Glomerular endothelial cell (primary cell): ENCODE results near the gene MORF4L1. TPM values are rescaled to one million over a fixed set of nuclear protein-coding genes. Genes with fewer than 3 reads are reported as not detected.
"Not testable (repeated sequence)": the region's sequence is repeated elsewhere in the genome, so short reads cannot be mapped to it uniquely, and the experiment has no call there.

Experiments
- DNase-seq: peaks from one replicate; pipeline ENCODE4 v3.0.0-alpha.2; 2011; ENCODE audit warnings: low read depth, low spot score; ENCODE audit errors: extremely low read depth
- total RNA-seq: library from RNA; depleted of rRNA; stranded (reverse); fragments of >200 nt; gene quantifications from 2 replicates; pipeline ENCODE4 v1.2.3, GENCODE V29; 2015

The MORF4L1 gene
- total RNA-seq, 1 donor from 2014 or later = 302 TPM

GRCh38 chr15:78855746-78856145 is 16.9 kb upstream of the MORF4L1 start:
- DNase-seq = no peak

DNA sequence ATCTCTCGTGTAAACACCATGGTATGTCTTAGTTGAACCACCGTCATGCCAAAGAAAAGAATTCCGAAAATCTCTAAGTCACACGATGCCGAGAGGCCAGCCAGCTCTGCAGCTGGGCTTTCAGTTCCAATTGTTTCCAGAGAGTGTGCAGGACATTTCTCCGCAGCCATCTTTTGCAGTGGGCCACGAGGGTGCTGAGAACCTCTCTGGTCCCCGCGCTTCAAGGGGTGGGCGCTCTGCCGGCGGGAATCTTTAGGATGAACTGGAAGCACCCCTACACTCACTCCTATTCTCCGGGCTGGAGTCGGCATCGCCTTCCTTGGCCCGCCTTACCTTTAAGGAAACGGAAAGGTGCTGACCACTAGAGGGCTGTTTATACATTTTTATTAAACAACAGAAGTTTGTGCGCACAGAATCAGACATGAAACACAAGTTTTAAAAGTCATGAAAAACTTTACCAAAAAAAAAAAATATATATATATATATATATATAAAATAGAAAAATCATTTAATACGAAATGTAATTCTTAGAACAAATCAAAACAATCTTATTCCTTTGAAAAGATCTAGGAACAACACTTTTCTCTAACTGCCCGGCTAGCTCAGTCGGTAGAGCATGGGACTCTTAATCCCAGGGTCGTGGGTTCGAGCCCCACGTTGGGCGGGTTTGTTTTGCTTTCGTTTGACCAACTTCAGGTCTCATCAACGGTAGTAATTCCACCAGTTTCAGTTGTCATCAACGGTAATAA is 12.5 kb upstream of the MORF4L1 start:
- DNase-seq = peak; percentile 61

GRCh38 chr15:78865585-78865984 is 7.1 kb upstream of the MORF4L1 start:
- DNase-seq = not testable (repeated sequence)

DNA sequence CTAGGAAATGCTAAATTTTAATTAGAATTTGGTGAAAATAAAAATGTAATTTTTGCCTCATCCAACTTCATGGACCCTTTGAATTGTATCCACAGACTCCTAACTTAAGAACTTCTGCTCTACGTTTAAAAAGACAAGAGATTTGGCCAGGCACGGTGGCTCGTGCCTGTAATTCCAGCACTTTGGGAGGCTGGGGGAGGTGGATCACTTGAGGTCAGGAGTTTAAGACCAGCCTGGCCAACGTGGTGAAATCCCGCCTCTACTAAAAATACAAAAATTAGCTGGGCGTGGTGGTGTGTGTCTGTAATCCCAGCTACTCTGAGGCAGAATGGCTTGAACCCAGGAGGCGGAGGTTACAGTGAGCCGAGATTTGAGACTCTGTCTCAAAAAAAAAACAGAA is 6.7 kb upstream of the MORF4L1 start:
- DNase-seq = not testable (repeated sequence)

- DNase-seq = no peak
Observed at GRCh38 chr15:78866803-78867202, 5.9 kb upstream of the MORF4L1 start.

- no peak for DNase-seq
Observed at GRCh38 chr15:78868366-78868765, 4.3 kb upstream of the MORF4L1 start.

DNA sequence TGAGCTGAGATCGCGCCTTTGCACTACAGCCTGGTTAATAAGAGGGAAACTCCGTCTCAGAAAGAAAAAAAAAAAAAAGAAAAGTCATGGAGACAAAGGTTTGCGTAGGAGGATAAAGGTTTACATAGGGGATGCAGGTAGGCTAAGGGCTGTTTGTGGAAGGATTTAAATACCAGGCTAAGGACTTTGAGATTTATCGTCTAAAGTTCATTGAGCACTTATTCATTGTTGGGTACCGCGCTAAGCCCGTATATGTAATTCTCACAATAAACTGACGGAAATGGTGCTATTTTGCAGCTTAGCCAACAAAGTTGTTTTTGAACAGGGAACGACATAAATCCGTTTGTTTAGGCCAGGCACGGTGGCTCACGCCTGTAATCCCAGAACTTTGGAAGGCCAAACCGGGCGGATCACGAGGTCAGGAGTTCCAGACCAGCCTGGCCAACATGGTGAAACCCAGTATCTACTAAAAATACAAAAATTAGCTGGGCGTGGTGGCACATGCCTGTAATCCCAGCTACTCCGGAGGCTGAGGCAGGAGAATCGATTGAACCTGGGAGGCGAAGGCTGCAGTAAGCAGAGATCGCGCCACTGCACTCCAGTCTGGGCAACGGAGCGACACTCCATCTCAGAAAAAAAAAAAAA is 1.1 kb upstream of the MORF4L1 start:
- not testable (repeated sequence) for DNase-seq

DNA sequence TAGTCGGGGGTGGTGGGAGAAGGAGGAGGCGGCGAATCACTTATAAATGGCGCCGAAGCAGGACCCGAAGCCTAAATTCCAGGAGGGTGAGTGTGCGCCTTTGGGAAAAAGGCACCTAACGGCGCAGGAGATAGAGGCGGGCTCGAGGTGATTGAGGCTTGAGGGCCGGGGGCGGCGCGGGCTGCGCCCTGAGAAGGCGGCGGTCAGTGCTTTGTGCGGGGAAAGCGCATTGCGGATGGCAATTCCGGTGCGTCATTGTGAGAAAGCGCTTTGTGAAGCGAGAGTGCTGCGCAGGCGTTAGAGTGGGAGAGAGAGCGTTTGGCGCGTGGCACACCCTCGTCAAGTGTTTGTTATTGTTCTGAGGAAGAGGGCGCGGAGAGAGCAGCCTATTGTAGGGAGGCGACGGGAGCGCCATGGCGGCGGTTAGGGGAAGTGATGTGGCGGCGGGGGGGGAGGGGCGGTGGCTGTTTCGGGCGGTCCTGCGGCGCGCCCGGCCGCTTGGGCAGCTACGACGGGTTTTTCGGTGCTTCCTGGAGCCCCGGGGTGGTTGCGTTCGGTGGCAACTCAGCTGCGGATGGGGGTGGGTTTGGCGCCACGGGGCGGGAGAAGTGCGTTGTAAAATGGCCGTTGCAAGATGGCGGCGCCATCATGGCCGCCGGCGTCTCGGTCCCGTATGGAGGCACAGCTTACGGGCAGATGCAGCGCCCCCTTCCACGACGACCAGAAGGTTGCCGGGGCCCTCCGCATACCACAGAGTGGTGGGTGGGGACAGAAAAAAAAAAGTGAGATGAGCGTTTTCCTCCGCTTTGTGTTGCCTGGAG is 492 bp downstream of the MORF4L1 start:
- DNase-seq = peak; percentile 48

DNA sequence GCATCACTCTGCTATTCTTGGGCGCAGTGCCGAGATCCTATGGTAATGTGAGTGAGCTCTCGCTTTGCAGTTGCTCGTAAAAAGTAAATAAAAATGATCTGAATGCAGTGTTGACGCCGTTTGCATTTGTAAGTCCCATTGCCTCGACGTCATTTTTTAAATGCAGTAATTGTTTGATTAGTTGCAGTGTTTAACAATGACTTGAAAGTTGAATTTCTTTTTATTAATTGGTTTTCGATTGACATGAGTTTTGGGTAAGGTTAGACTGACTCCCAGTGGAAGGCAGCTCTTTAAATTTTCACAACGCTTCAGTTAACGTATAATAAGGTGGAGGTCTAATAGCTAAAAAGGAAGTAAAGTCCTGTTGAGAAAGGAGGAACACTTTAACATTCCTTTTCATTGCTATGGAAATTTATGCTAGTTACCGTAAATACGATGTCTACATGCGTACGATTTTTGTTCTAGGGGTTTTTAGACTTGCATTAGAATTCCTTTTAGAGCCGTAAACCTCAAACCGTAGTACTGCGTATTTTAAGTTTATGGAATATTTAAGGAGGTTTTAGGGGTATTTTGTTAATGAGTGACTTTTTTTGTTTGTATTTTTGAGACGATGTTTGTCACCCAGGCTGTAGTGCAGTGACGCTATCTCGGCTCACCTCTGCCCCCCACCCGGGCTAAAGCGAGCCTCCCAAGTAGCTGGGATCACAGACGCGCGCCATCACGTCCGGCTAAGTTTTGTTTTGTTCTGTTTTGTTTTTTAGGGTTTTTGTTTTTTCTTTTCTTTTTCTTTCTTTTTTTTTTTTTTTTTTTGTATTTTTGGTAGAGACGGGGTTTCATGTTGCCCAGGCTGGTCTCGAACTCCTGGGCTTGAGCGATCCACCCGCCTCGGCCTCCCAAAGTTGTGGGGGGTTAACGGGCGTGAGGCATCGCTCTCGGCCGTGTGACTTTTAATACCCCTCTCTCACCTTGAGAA is 1.4 kb downstream of the MORF4L1 start:
- DNase-seq = no peak

DNA sequence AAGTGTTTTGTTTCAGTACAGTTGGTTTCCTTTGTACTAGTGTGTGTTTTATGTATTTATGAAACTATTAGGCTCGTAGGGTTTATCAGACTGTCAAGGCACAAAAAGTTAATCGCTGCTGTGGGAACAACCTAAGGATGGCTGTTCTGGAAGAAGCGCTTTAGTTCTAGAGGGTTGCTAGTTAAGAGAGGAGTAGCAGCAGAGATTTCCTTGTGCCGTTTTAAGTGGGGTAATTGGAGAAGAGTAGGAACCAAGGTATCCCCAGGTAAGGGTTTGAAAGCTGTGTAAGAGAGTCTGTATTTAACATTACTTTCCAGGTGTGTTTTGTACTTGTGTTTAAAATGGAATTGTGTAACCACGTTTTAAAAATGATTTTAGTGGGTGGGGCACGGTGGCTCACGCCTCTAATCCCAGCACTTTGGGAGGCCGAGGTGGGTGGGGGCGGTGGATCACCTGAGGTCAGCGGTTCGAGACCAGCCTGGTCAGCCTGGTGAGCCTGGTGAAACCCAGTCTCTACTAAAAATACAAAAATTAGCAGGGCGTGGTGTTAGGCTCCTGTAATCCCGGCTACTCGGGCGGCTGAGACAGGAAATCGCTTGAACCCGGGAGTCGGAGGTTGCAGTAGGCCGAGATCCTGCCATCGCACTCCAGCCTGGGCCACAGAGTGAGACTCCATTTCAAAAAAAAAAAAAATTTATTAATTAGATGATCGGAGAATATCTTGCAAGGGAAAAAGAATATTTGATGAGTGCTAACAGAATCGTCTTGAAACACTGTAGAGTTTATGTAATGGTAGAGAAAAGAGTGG is 2.6 kb downstream of the MORF4L1 start:
- no peak for DNase-seq

DNA sequence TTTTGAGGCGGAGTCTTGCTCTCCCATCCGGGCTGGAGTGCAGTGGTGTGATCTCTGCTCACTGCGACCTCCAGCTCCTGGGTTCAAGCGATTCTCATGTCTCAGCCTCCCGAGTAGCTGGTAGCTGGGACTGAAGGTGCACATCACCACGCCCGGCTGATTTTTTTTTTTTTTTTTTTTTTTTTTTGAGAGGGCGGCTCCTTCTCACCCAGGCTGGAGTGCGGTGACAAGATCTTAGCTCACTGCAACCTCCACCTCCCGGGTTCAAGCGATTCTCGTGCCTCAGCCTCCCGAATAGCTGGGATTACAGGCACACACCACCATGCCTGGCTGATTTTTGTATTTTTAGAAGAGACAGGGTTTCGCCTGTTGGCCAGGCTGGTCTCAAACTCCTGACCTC is 4.3 kb downstream of the MORF4L1 start:
- DNase-seq = not testable (repeated sequence)

DNA sequence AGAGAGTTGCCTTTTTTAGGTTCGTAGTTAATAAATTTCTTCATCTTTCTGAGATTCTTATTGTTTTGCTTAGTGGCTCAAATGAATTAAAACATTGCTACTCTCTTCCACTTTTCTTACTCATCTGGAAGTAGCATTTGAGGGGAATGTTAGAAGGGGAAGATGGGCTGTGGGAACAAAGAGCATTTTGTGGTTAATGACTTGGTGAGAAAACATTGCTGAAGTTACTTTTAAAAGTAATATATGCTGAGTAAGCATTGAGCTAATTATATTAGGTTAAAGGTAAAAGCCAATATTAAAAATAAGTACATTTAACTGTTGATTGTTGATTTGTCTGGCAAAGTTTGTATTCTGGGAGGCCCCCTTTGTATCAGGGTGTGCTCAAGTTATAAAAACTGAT is 5.7 kb downstream of the MORF4L1 start:
- no peak for DNase-seq

GRCh38 chr15:78879517-78880241 is 7.0 kb downstream of the MORF4L1 start:
- DNase-seq = no peak

- no peak for DNase-seq
Observed at GRCh38 chr15:78880242-78880533, 7.5 kb downstream of the MORF4L1 start.

GRCh38 chr15:78880813-78881212 is 8.1 kb downstream of the MORF4L1 start:
- no peak for DNase-seq

- DNase-seq = no peak
Observed at GRCh38 chr15:78881681-78882080, 9.0 kb downstream of the MORF4L1 start.

DNA sequence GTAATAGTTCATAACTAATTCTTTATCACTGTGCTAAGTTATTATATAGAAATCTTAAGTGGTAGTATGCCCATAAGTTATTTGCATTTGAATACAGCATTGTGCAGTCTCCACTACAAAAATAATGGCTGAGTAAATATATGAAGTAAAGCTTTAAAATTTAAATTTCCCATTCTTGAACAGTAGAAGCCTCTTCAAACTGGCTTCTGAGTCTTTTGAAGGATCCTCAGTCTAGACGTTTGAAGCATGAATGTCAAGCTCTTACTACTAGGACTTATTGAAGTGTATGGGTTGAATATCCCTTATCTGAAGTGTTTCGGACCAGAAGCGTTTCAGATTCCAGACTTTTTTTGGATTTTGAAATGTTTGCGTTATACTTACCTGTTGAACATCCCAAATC is 16.3 kb downstream of the MORF4L1 start:
- no peak for DNase-seq

DNA sequence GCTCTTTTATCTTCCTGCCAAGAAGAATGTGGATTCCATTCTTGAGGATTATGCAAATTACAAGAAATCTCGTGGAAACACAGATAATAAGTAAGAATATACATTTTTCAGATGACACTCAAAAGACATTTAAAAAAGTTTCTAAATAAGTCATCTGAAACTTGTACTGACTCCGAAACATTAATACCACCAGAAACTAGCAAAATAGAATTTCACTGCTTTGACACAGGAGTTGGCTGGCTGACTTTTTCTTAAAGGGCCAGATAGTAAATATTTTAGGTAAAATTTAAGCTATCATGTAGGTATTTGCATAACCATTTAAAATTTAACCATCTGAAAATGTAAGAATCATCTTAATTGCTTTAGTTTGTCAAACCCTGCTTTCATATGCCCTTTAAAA is 20.8 kb downstream of the MORF4L1 start:
- no peak for DNase-seq

DNA sequence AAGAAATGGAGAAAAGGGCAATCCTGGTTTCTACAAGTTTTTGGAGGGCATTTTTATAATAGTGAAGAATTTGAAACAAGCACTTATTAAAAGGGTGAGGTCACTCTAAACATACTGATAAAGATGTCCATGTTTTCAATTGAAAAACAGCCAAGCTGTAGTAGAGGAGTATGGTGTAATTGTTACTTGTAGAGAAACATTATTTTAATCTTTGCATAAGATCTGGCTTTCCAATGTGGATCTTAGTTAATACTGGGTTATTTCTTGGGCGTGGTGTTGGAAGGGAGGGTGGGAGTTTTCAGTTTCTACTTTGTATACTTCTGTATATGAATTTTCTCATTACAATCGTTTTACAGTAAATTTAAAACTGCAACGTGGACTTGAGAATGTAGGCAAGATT is 22.8 kb downstream of the MORF4L1 start:
- DNase-seq = no peak
